Esophagus muscularis mucosa (tissue), 4 donors: Measurements from ENCODE around the gene CRTAP. TPM values are rescaled to one million over a fixed set of nuclear protein-coding genes. Genes with fewer than 3 reads are reported as not detected.
A peak's percentile ranks its signal among the peaks of the same experiment; 100 is the strongest.

Source experiments
- DNase-seq: peaks from one replicate; pipeline ENCODE4 v3.0.0-alpha.2; 2017; ENCODE audit errors: extremely low spot score
- H3K27ac ChIP-seq, 4 donors: fragments of 200-600 bp; sonication (generic); replicated peaks in 1 of 4; 1 replicate in 3 of 4; 2 replicates in 1 of 4; pipeline ENCODE4 v1.5.1; 2016 to 2019; ENCODE audit warnings: mild to moderate bottlenecking in 1 of 4
- H3K27me3 ChIP-seq, 4 donors: fragments of 200-600 bp; sonication (generic); one replicate each; pipeline versions ENCODE4 v1.5.1 to v1.6.0; 2016 to 2019
- H3K36me3 ChIP-seq, 4 donors: fragments of 200-600 bp; sonication (generic); one replicate each; pipeline ENCODE4 v1.5.1; 2016 to 2019
- H3K4me1 ChIP-seq, 4 donors: fragments of 200-600 bp; sonication (generic); one replicate each; pipeline ENCODE4 v1.5.1; 2016 to 2019
- H3K4me3 ChIP-seq, 4 donors: fragments of 200-600 bp; sonication (generic); 1 replicate in 2 of 4; 2 replicates in 2 of 4; pipeline ENCODE4 v1.5.1; 2016 to 2019; ENCODE audit warnings: mild to moderate bottlenecking in 4 of 4, moderate library complexity in 1 of 4
- H3K9me3 ChIP-seq, 4 donors: fragments of 200-600 bp; sonication (generic); 1 replicate in 3 of 4; 2 replicates in 1 of 4; pipeline ENCODE4 v1.5.1; 2016 to 2019
- CTCF ChIP-seq, 3 experiments: fragments of 200-600 bp in 2 of 3; fragments of 450-650 bp in 1 of 3; sonication (generic) in 2 of 3; IDR thresholded peaks; one replicate each; pipeline ENCODE4 v1.5.1; 2017 to 2019; ENCODE audit warnings: antibody characterized with exemption in 3 of 3, mild to moderate bottlenecking in 2 of 3, moderate library complexity in 1 of 3
- EP300 ChIP-seq: sonication (generic); formaldehyde crosslinking; IDR thresholded peaks from one replicate; pipeline ENCODE4 v1.6.1; 2017; ENCODE audit warnings: antibody characterized with exemption
- POLR2A ChIP-seq: fragments of 450-650 bp; IDR thresholded peaks from one replicate; pipeline ENCODE4 v1.6.1; 2017; ENCODE audit warnings: antibody characterized with exemption, moderate library complexity, mild to moderate bottlenecking, low read depth
- POLR2AphosphoS5 ChIP-seq, 2 donors: sonication (generic); formaldehyde crosslinking; IDR thresholded peaks; one replicate each; pipeline ENCODE4 v1.6.1; 2017; ENCODE audit warnings: antibody characterized with exemption in 2 of 2
- WGBS: methylation state at CpG from one replicate; pipeline ENCODE4 v1.1.5; 2018; 5-methylcytosine and 5-hydroxymethylcytosine counted together
- intact Hi-C: fragments of 100-400 bp; cut with DNase I; formaldehyde crosslinking; loops from one replicate; pipeline ENCODE4 v1.15.1; 2023
- total RNA-seq, 4 donors: library from RNA; depleted of rRNA; stranded (reverse); fragments of >200 nt; gene quantifications; one replicate each; pipeline versions ENCODE4 v1.1.0 to v1.2.1, GENCODE V29; 2016

Gene CRTAP
- total RNA-seq, 4 donors from 2014 or later: 187 to 282 (median 237) TPM

GRCh38 chr3:33114622-33115023, 809 bp downstream of the CRTAP start:
- no peaks in the 10 kb centered on the region for H3K27me3 ChIP-seq
- intact Hi-C loops: no loop called here
- no peaks in the 10 kb centered on the region for H3K9me3 ChIP-seq
- peaks cover 8 to 60% (median 49%) of the 10 kb centered on the region in 4 donors for H3K4me1 ChIP-seq
- no peaks in the 10 kb centered on the region for H3K36me3 ChIP-seq
- WGBS: 49% methylated on average over 10 of the region's 14 CpGs
- TF ChIP-seq POLR2AphosphoS5 (IDR thresholded peaks at IDR 0.05) (peak in 1 of 2 donors; percentile 13), EP300 (no peak)
- H3K27ac ChIP-seq: peak overlapping the region; percentile 94 to 99 (median 97)
- DNase-seq: no peak
- peak overlapping the region; percentile 69 to 91 (median 80) for H3K4me3 ChIP-seq

- TF ChIP-seq EP300: no peak
- peak; percentile 71 to 87 for TF ChIP-seq POLR2AphosphoS5 (IDR thresholded peaks at IDR 0.05)
- Histone ChIP-seq H3K27ac (peak overlapping the region; percentile 94 to 99 (median 97)), H3K27me3 (no peaks in the 10 kb centered on the region), H3K9me3 (no peaks in the 10 kb centered on the region), H3K36me3 (peaks cover 0 to 3% (median under 1%) of the 10 kb centered on the region in 4 donors), H3K4me1 (peaks cover 8 to 64% (median 49%) of the 10 kb centered on the region in 4 donors), H3K4me3 (peak overlapping the region; percentile 69 to 91 (median 80))
- no peak for DNase-seq
- 13% methylated on average over 10 of the region's 13 CpGs for WGBS
- intact Hi-C loops: no loop called here
These were observed 1.4 kb downstream of the CRTAP start for GRCh38 chr3:33115024-33115768.

DNA sequence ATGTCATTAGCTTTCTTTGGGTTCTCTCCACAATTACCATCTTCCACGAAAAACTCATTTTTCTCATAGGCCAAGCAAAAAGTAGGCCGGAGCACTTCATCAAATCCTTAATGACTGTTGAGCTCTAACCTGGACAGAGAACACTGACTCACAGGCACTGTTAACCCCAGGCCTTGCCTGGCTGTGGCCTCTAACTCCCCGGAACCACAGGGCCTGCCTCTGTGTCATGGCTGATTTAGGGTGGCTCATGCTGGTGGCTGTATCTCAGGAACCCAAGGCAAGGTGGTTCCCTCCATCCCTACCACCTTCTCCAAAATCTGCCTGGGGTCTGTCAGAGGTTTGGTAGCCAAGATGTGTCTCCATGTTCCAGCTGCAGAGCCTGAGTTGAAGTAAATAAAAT, 3.6 kb downstream of the CRTAP start:
- no peaks in the 10 kb centered on the region for H3K9me3 ChIP-seq
- intact Hi-C loops: no loop called here
- TF ChIP-seq CTCF (IDR thresholded peaks at IDR 0.05) (no peak), POLR2AphosphoS5 (IDR thresholded peaks at IDR 0.05) (no peak), EP300 (no peak), POLR2A (no peak)
- peaks cover 8 to 64% (median 49%) of the 10 kb centered on the region in 4 donors for H3K4me1 ChIP-seq
- peak overlapping the region in 3 of 4 donors; percentile 10 to 99 (median 24) for H3K27ac ChIP-seq
- no peak for DNase-seq
- no peak overlapping the region for H3K4me3 ChIP-seq
- H3K27me3 ChIP-seq: no peaks in the 10 kb centered on the region
- peaks cover 7 to 23% (median 21%) of the 10 kb centered on the region in 4 donors for H3K36me3 ChIP-seq
- WGBS: 100% methylated on average over 3 of the region's 3 CpGs

GRCh38 chr3:33119891-33120290, 6.1 kb downstream of the CRTAP start:
- H3K27me3 ChIP-seq: no peaks in the 10 kb centered on the region
- no peak overlapping the region for H3K4me3 ChIP-seq
- 83% methylated on average over 3 of the region's 3 CpGs for whole genome bisulfite sequencing
- H3K27ac ChIP-seq: no peak overlapping the region
- H3K4me1 ChIP-seq: peaks cover 0 to 49% (median 38%) of the 10 kb centered on the region in 4 donors
- intact Hi-C loops: no loop called here
- peaks cover 14 to 44% (median 39%) of the 10 kb centered on the region in 4 donors for H3K36me3 ChIP-seq
- DNase-seq: no peak
- no peaks in the 10 kb centered on the region for H3K9me3 ChIP-seq
- TF ChIP-seq POLR2AphosphoS5 (IDR thresholded peaks at IDR 0.05) (no peak), CTCF (IDR thresholded peaks at IDR 0.05) (no peak), POLR2A (no peak), EP300 (no peak)

DNA sequence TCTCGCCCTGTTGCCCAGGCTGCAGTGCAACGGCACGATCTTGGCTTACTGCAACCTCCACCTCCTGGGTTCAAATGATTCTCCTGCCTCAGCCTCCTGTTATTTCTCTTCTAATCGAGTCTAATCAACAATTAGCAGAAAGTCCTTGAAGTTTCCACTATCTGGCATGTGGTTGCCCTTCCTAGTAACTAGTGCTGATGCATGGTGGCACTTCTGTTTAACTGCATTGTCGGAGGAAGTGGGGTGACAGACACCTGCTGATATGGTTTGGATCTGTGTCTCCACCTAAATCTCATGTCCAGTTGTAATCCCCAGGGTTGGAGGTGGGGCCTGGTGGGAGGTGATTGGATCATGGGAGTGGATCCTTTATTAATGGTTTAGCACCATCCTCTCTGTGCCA, 9.2 kb downstream of the CRTAP start:
- WGBS: 98% methylated on average over 5 of the region's 5 CpGs

More for the DNA sequence above, 9.2 kb downstream of the CRTAP start:
- Histone ChIP-seq H3K9me3 (no peaks in the 10 kb centered on the region), H3K4me1 (peaks cover 0 to 18% (median 8%) of the 10 kb centered on the region in 4 donors), H3K27ac (no peak overlapping the region), H3K36me3 (peaks cover 14 to 72% (median 68%) of the 10 kb centered on the region in 4 donors), H3K27me3 (no peaks in the 10 kb centered on the region), H3K4me3 (no peak overlapping the region)
- TF ChIP-seq EP300: no peak
- TF ChIP-seq POLR2A: no peak
- TF ChIP-seq CTCF (IDR thresholded peaks at IDR 0.05): no peak
- TF ChIP-seq POLR2AphosphoS5 (IDR thresholded peaks at IDR 0.05): no peak
- intact Hi-C loops: no loop called here
- no peak for DNase-seq
